UCSD-AML1 (cell line): ENCODE data around the gene UNKL.
"Not testable (repeated sequence)": the region's sequence is repeated elsewhere in the genome, so short reads cannot be mapped to it uniquely, and the experiment has no call there.

ENCODE experiments used
- DNase-seq: peaks from one replicate; lab custom pipeline; 2025; ENCODE audit not compliant: unreplicated experiment; lab: John Stamatoyannopoulos, UW

Gene UNKL

DNA sequence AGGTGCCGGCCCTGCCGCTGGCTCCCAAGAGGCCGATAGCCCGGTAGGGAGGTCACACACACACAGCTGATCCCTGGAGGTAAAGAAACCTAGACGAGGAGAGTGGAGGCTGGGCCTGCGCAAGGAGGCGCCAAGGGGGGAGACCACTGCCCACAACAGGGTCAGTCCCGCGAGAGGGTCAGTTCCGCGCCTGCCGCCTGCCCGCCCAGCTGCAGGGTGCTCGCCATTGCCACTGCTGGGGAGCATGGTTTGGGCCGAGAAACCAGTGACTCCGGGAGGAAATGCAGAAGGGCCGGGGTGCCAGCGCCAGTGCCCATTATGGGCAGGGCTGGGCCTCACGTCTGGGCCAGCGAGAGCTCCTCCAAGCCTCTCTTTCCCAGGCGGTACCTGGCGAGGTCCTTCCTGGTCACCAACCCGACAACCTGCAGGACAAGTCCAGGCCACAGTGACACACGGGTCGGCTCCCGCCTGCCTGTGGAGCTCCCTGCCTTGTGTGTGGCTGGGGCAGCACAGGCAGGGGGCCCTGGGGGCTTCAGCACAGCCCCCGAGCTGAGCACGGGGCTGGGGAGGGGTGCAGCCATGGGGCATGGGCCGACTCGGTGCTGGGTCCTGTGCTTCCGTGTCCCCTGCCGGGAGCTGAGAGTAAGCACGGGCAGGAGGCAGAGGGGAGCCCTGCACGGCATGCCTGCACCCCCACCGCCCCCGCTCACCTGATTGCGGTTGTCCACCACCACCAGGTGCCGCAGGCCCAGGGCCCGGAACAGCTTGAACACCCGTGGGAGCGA, 32.0 kb upstream of the UNKL start:
- no peak for DNase-seq

DNA sequence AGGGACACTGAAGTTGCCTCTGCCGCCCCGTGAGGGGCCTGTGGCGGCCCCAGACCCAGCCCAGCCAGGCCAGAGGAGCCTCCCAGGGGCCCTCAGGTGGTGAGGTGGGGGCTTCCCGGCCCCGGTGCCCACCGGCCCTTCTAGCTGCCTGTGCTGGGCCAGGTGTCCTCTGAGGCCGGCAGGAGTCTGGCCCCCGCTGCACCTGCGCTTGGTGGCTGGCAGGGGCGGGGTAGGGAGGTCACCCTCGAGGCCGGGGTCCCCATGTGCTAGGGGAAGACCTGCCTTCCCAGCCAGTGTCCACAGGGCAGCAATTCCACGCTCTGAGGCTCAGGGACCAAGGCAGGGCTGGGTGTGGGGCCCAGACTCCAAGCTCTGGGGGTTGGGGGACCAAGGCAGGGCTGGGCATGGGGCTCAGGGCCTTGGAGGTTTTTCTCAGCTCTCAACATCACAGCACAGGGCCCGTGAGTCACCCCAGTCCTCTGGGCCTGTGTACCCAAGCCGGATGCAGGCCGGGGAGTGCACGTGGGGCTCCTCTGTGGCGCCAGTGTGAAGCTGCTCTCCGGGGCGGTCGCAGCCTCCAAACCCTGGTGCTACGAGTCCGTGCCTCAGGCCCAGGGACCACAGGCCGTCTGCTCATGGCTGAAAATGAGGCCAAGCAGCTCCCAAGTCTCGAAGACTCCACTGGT, 31.2 kb upstream of the UNKL start:
- DNase-seq, result no peak

DNA sequence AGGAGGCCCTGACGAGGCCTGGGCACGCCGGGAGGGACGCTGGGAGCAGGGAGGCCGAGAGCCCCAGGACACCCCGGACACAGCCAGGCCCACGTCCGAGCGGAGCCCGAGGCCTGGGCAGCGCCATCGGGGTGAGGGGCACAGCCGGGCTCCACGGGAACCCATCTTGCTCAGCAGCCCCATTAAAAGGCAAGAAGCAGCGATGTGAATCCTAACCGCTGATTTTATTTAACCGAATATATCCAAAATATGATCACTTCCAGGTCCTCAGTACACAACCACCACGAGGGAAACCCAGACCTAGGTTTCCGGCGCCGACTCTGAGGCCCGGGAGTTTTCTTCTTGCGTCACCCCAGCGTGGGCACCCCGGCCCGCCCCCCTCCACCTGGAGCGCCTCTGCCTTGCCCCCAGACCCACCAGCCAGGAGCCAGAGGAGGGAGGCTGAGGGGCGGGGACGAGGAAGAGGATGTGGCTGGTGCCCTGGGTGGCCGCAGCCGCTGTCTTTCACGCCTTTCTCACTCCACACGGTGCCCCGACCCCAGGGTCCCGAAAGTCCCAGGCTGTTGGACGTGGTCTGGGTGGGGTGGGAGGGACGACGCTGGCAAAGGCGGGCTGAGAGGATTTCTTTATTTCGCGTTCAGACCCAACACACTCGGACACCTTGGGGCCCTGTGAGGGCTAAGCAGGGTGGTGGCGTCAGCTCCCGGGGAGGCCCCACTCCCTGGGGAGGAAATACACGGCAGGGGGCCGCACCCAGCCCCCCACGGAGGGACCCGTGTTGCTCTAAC, 30.4 kb upstream of the UNKL start:
- no peak for DNase-seq

DNA sequence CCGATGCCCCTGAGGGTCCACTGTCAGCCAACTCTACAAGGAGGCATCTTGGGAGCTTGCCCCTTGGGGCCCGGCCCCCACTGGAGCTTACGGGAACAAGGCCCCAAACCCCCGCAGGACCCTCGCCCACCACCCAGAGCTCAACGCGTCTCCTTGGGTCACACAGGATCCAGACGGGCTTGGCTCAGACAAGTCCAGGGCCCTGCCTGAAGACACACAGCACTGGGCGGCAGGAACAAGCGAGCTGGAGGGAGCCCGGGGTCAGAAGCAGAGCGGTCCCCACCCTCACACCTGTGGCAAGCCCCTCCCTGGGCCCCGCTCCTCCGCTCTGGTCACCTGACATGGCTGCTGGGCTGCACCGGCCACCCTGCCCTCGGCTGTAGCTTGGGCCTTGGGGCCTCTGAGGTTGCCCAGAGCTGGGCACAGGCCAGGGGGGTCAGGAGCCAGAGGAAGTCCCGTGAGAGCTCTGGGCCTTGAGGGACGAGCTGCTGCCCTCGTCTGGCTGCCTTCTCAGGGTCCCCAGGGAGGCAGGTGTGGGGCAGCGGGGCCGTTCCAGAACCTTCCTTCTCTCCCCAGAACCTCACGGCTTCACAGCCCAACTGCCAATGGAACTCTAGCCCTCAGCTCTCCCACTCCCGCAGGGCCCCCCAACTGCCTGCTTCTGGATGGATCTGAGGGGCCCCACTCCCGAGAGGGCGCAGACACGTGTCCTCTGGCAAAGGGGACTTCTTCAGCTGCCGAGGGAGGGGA, 29.7 kb upstream of the UNKL start, which contains the start of gene CCDC154:
Gene CCDC154, minus strand, starts transcription at position 577 of the 750 bp plus-strand sequence. Its CDS starts 234 bp downstream, at position 343.
- DNase-seq, result no peak

- DNase-seq, result no peak
Measured at GRCh38 chr16:1443403-1443973, 29.0 kb upstream of the UNKL start.

- DNase-seq, result no peak
Measured at GRCh38 chr16:1442697-1443096, 28.2 kb upstream of the UNKL start.

DNA sequence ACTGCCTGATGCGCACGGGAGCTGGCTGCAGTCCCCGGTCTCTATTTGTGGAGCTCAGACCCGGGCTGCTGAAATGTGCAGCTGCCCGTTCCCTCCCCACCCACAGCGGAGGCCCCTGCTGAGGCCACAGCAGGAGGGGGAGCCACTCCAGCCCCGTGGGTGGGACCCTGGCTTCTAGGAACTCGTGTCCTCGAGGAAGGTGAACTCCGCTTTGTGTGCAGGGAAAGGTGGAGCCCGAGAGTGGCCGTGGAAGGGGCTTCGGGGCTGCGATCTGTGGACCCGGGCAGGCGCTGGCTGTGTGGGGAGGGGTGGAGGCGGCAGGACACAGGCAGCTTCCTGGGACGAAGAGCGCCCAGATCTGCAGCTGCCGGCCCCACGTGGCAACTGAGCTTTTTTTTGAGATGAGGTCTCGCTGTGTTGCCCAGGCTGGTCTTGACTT, 26.9 kb upstream of the UNKL start:
- no peak for DNase-seq

- DNase-seq, result not testable (repeated sequence)
Measured at GRCh38 chr16:1439699-1440074, 25.2 kb upstream of the UNKL start.

GRCh38 chr16:1439058-1439698, 24.7 kb upstream of the UNKL start:
- DNase-seq, result no peak

DNA sequence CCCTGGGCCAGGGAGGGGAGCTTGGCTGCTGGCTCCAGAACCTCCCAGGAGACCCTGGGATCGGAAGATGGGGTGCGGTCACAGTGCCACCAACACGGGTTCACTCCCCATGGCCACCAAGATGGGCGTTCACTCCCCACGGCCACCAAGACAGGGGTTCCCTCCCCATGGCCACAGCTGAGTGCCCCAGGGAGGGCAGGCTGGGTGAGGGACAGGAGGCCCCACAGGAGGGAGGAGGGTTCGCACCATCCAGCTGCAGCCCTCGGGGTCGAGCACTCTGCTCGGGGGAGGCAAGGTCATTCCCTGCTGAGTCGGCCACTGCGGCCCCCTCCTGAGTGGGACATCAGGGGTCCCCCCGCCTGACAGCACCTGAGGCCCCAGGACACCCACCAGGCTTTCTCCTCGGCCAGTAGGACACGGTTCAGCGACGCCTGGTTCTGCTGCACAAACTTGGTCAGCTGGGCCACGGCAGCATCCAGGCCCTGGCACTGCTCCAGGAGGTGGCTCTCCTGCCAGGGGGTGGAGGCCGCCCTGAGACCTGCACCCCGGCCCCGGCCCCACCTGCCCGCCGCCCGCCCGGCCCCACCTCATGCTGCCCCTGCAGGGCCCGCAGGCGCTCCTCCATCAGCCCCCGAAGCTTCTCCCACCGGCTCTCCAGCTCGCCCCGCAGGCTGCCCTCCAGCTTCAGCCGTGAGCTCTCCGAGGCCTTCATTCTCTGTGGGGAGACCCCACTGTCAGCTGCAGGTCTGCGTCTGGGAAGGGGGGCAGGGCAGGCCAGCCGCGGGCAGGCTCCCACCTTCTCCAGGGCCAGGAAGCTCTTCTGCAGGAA, 23.9 kb upstream of the UNKL start:
- DNase-seq, result no peak

- DNase-seq, result no peak
Measured at GRCh38 chr16:1437606-1438005, 23.1 kb upstream of the UNKL start.

DNA sequence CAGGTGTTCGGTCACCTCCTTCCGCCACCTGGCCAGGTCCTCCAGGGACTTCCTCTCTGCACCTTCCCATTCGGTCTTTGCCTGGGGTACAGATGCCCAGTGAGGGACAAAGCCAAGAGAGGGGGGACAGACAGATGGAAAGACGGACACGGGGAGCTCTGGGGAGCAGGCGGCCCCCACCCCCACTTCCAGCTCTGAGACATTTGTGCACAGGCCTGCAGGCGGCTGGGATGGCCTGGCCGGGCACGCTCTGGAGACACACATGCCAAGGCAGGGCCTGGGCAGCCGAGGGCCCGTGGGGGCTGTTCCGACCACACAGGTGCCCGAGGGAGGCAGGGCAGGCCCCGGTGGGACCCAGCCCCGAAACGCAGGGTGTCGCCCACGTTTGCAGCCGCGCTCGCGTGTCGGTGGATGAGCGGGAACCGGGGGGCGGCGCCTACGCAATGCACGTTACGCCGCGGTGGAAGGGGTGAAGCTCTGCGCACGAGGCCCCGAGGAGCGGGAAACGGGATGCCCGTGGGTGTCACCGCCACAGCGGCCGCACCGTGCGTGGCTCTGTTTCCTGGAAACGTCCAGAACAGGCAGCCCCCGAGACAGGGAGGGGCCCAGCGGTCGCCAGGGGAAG, 22.3 kb upstream of the UNKL start:
- DNase-seq, result no peak

DNA sequence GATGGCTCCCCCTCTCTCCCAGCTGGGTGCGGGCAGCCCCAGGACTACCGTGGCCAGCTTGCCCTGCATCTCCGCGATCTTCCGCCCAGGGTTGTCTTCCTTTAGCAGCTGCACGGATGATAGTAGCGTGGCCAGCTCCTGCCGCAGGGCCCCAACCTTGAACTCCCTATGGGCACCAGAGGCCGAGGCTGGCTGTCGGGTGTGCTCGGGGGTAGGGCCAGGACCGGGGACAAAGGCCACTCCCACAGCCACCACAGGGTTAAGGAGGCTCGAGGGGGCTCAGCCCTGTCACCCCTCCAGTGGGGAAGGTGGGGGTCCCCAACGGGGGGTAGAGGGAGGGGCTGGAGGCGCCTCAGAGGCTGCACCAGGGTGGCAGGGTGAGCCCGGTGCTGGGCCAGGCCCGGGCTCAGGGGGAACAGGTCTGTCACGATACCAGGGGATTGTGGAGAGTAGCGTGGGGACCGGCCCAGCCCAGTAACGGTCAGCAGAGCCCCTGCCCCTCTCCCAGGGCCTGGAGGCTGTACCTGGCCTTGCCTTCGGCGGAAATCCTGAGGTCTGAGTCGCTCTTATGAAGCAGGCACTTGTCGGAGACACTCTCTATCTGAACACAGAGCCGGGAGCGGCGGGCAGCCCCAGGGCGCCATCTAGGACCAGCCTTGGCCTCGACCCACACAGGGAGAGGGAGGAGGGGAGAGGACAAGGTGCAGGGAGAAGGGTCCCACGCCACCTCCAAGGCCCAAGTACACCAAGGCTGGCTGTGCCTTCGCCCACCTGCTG, 21.6 kb upstream of the UNKL start:
- no peak for DNase-seq

DNA sequence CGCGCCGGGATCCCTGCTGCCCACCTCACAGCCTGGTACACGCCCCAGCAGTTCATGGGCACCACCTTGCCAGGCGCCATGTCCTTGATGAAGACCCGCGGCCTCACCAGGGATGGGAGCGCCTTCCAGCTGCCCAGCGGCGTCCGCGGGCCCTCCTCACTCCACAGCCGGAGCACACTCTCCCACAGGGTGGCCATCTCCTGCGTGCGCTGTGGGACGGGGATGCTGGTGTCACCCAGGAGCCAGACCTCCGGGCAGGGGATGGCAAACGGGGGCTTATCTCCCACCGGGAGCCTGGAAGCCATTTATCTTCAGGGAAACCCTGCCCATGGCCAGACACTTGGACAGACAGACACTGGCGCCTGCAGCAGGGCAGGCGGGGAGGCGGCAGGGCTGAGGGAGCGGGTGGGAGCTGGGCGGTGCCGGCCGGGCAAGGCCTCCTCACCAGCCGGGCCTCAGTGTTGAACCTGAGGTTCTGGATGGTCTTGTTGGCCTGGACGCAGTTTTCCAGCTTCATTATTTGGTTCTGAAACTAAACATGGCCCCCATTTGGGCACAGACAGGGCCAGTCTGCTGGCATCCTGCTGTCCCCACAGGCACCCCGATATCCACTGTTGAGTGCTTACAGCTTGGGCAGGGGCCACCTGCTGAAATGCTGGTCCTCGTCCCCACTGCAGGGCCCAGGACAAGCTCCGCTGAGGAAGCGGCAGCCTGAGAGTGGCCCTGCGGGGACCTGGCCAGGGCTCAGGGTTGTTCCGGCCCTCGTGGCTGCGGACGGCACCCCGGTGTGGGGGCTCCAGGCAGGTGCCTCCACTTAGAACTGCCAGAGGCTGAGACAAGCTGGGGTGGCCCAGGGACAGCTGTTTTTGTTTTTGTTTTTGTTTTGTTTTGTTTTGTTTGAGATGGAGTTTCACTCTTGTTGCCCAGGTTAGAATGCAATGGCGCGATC, 20.4 kb upstream of the UNKL start:
- no peak for DNase-seq

GRCh38 chr16:1433756-1434155, 19.3 kb upstream of the UNKL start:
- no peak for DNase-seq

- no peak for DNase-seq
Measured at GRCh38 chr16:1433263-1433560, 18.7 kb upstream of the UNKL start.
